HCT116 (cell line): ENCODE measurements around the gene FRMD4A. TPM values are rescaled to one million over a fixed set of nuclear protein-coding genes. Genes with fewer than 3 reads are reported as not detected.

Experiments used
- ATAC-seq: fragments of 200-7000 bp; cut with Tn5 transposase; 2 replicates; pipeline ENCODE4 v1.9.1; 2020; ENCODE audit warnings: mild to moderate bottlenecking, moderate library complexity
- BruUV-seq: library from RNA; stranded (reverse); fragments of 400-500 nt; replicated peaks from 2 replicates; lab custom pipeline; 2021; lab: Mats Ljungman, UMichigan
- CTCF ChIA-PET: fragments of 300-600 bp; sonication (Branson Sonifier 250); formaldehyde crosslinking; loops from one replicate; lab custom pipeline; 2021; ENCODE audit warnings: antibody characterized with exemption; lab: Charles Lee
- POLR2A ChIA-PET: fragments of 300-600, 350-600 bp; sonication (Branson Sonifier 250); formaldehyde crosslinking; loops from one replicate; lab custom pipeline; 2021; ENCODE audit warnings: antibody characterized with exemption; lab: Charles Lee
- RAD21 ChIA-PET, 2 experiments: fragments of 300-600 bp; sonication (Branson Sonifier 250); formaldehyde crosslinking; loops; one replicate each; lab custom pipeline; 2023; ENCODE audit warnings: low total read pairs in 2 of 2; ENCODE audit not compliant: uncharacterized antibody in 2 of 2, unreplicated experiment in 2 of 2, low non-redundant PET in 1 of 2; lab: Charles Lee
- DNase-seq: peaks from one replicate; pipeline ENCODE4 v3.0.0-alpha.2; 2010; ENCODE audit warnings: low read depth, low spot score
- H2AFZ ChIP-seq: fragments of 200-600 bp; shearing (Covaris generic), sonication (generic); 2 replicates; pipeline ENCODE4 v1.6.1; 2017; ENCODE audit warnings: low read depth, mixed run types, mixed read lengths, antibody characterized with exemption, low read length; ENCODE audit not compliant: poor library complexity, severe bottlenecking
- H3K27ac ChIP-seq: 2 replicates; pipeline ENCODE4 v1.5.1; 2012; ENCODE audit warnings: low read depth, low read length
- H3K27me3 ChIP-seq: fragments of 200-600 bp; sonication (generic); 2 replicates; pipeline ENCODE4 v1.6.1; 2016; ENCODE audit warnings: mixed run types, low read length, mixed read lengths; ENCODE audit not compliant: insufficient read depth
- H3K36me3 ChIP-seq, 2 experiments: fragments of 200-500 bp in 1 of 2; fragments of 200-600 bp in 1 of 2; sonication (Bioruptor generic) in 1 of 2; sonication (generic) in 1 of 2; 2 replicates each; pipeline versions ENCODE4 v1.5.1 to v1.6.1; 2014 to 2016; ENCODE audit warnings: low read length in 2 of 2, inconsistent platforms in 1 of 2, mixed read lengths in 1 of 2, mixed run types in 1 of 2; ENCODE audit not compliant: insufficient read depth in 2 of 2, control insufficient read depth in 1 of 2
- H3K4me1 ChIP-seq, 2 experiments: fragments of 200-600 bp in 1 of 2; sonication (generic) in 1 of 2; 2 replicates each; pipeline versions ENCODE4 v1.5.1 to v1.6.1; 2012 to 2017; ENCODE audit warnings: low read length in 2 of 2, inconsistent platforms in 1 of 2, mild to moderate bottlenecking in 1 of 2, mixed read lengths in 1 of 2, mixed run types in 1 of 2, moderate library complexity in 1 of 2; ENCODE audit not compliant: insufficient read depth in 2 of 2, control insufficient read depth in 1 of 2
- H3K4me2 ChIP-seq: fragments of 200-600 bp; sonication (generic); 2 replicates; pipeline ENCODE4 v1.6.1; 2017; ENCODE audit warnings: mixed run types, low read length, mixed read lengths
- H3K4me3 ChIP-seq, 2 experiments: fragments of 200-600 bp in 1 of 2; sonication (generic) in 1 of 2; replicated peaks in 1 of 2; 2 replicates each; pipeline ENCODE4 v1.5.1; 2011 to 2016; ENCODE audit warnings: low read length in 2 of 2, control low read depth in 1 of 2, low read depth in 1 of 2, mild to moderate bottlenecking in 1 of 2, mixed read lengths in 1 of 2, mixed run types in 1 of 2
- H3K79me2 ChIP-seq: fragments of 200-600 bp; sonication (generic); 2 replicates; pipeline ENCODE4 v1.6.1; 2017; ENCODE audit warnings: mild to moderate bottlenecking, mixed run types, low read length, moderate library complexity, mixed read lengths; ENCODE audit not compliant: insufficient read depth
- H3K9ac ChIP-seq: fragments of 200-600 bp; sonication (generic); 2 replicates; pipeline ENCODE4 v1.6.1; 2016; ENCODE audit warnings: low read length, mixed read lengths
- H3K9me2 ChIP-seq: fragments of 200-600 bp; sonication (generic), shearing (Covaris generic); 2 replicates; pipeline ENCODE4 v1.6.1; 2017; ENCODE audit warnings: mixed run types, mild to moderate bottlenecking, moderate library complexity; ENCODE audit not compliant: insufficient read depth
- H3K9me3 ChIP-seq, 2 experiments: fragments of 200-500 bp in 1 of 2; fragments of 200-600 bp in 1 of 2; sonication (Bioruptor generic) in 1 of 2; sonication (generic) in 1 of 2; 2 replicates each; pipeline ENCODE4 v1.6.1; 2014 to 2017; ENCODE audit warnings: low read length in 2 of 2, mixed read lengths in 2 of 2, inconsistent platforms in 1 of 2, low read depth in 1 of 2, mild to moderate bottlenecking in 1 of 2, mixed run types in 1 of 2, moderate library complexity in 1 of 2; ENCODE audit not compliant: control insufficient read depth in 1 of 2, insufficient read depth in 1 of 2
- H4K20me1 ChIP-seq: fragments of 200-600 bp; sonication (generic), shearing (Covaris generic); 2 replicates; pipeline ENCODE4 v1.6.1; 2017; ENCODE audit warnings: mixed run types, mild to moderate bottlenecking, moderate library complexity; ENCODE audit not compliant: insufficient read depth
- CBX3 ChIP-seq: IDR thresholded peaks from 2 replicates; pipeline ENCODE4 v1.6.1; 2012; ENCODE audit warnings: low read depth
- CEBPB ChIP-seq: IDR thresholded peaks from 2 replicates; pipeline ENCODE4 v1.6.1; 2012; ENCODE audit warnings: low read depth
- EGR1 ChIP-seq: IDR thresholded peaks from 2 replicates; pipeline ENCODE4 v1.6.1; 2012; ENCODE audit warnings: low read depth
- ELF1 ChIP-seq: IDR thresholded peaks from 2 replicates; pipeline ENCODE4 v1.6.1; 2012; ENCODE audit warnings: low read depth, borderline replicate concordance
- EZH2 ChIP-seq: fragments of 200-600 bp; sonication (generic); IDR thresholded peaks from 2 replicates; pipeline ENCODE4 v1.6.1; 2017; ENCODE audit warnings: antibody characterized with exemption, mixed run types
- FOSL1 ChIP-seq: IDR thresholded peaks from 2 replicates; pipeline ENCODE4 v1.6.1; 2012; ENCODE audit warnings: low read depth
- JUND ChIP-seq: IDR thresholded peaks from 2 replicates; pipeline ENCODE4 v1.6.1; 2012
- POLR2A ChIP-seq: IDR thresholded peaks from 2 replicates; pipeline ENCODE4 v1.7.0; 2011; ENCODE audit warnings: borderline replicate concordance; ENCODE audit not compliant: insufficient read depth, insufficient read length; ENCODE audit errors: extremely low read depth
- RAD21 ChIP-seq: IDR thresholded peaks from 2 replicates; pipeline ENCODE4 v1.6.1; 2012; ENCODE audit warnings: low read depth, mild to moderate bottlenecking
- SIN3A ChIP-seq: IDR thresholded peaks from 2 replicates; pipeline ENCODE4 v1.6.1; 2012; ENCODE audit warnings: low read depth
- SP1 ChIP-seq: IDR thresholded peaks from 2 replicates; pipeline ENCODE4 v1.6.1; 2012; ENCODE audit warnings: low read depth
- TCF7L2 ChIP-seq: IDR thresholded peaks from 2 replicates; pipeline ENCODE4 v1.7.0; 2011; ENCODE audit warnings: borderline replicate concordance, inconsistent platforms; ENCODE audit not compliant: insufficient read depth, insufficient read length; ENCODE audit errors: extremely low read depth
- YY1 ChIP-seq: IDR thresholded peaks from 2 replicates; pipeline ENCODE4 v1.6.1; 2011; ENCODE audit warnings: low read length, low read depth, moderate library complexity, mild to moderate bottlenecking; ENCODE audit not compliant: insufficient replicate concordance; ENCODE audit errors: extremely low read depth
- ZFX ChIP-seq: fragments of 450-650 bp; IDR thresholded peaks from 2 replicates; pipeline ENCODE4 v1.6.1; 2017
- intact Hi-C: fragments of 100-400 bp; cut with micrococcal nuclease; formaldehyde crosslinking; loops from 2 replicates; pipeline ENCODE4 v1.10.0; 2022
- total RNA-seq: library from RNA; stranded (reverse); gene quantifications from one replicate; pipeline ENCODE4 v1.2.1, GENCODE V29; 2021; ENCODE audit not compliant: unreplicated experiment
- TF ChIP-seq, protein P1 (sequence below): IDR thresholded peaks from 2 replicates; pipeline ENCODE4 v1.6.1; 2012
- TF ChIP-seq, protein P2 (sequence below): IDR thresholded peaks from 2 replicates; pipeline ENCODE4 v1.6.1; 2012

FRMD4A gene
- total RNA-seq, 1 experiment from 2014 or later = 0.20 TPM

GRCh38 chr10:13770760-13771493, 559.8 kb downstream of the FRMD4A start:
- intact Hi-C loops = no loop called here
- no peaks in the 10 kb centered on the region for H3K9me3 ChIP-seq
- no peak overlapping the region for H3K9ac ChIP-seq
- CTCF ChIA-PET = no interaction called here
- H3K4me1 ChIP-seq = no peaks in the 10 kb centered on the region
- no peaks in the 10 kb centered on the region for H3K9me2 ChIP-seq
- ATAC-seq = no peak
- H4K20me1 ChIP-seq = no peaks in the 10 kb centered on the region
- no TSS peak for BruUV-seq
- no peak for DNase-seq
- no peak overlapping the region for H3K27ac ChIP-seq
- H3K27me3 ChIP-seq = peaks cover 10% of the 10 kb centered on the region
- TF ChIP-seq EZH2 (no peak), ELF1 (no peak), ZFX (no peak), SP1 (no peak), EGR1 (no peak), FOSL1 (no peak), CBX3 (no peak), SIN3A (no peak), JUND (no peak), CEBPB (no peak), RAD21 (no peak)
- TF ChIP-seq, protein P1, sequence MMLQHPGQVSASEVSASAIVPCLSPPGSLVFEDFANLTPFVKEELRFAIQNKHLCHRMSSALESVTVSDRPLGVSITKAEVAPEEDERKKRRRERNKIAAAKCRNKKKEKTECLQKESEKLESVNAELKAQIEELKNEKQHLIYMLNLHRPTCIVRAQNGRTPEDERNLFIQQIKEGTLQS = no peak
- TF ChIP-seq, protein P2, sequence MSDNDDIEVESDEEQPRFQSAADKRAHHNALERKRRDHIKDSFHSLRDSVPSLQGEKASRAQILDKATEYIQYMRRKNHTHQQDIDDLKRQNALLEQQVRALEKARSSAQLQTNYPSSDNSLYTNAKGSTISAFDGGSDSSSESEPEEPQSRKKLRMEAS = no peak
- RAD21 ChIA-PET = no interaction called here
- no peak overlapping the region for H3K4me3 ChIP-seq
- POLR2A ChIA-PET = no interaction called here
- no peaks in the 10 kb centered on the region for H3K36me3 ChIP-seq
- H2AFZ ChIP-seq = no peak overlapping the region
- no peaks in the 10 kb centered on the region for H3K79me2 ChIP-seq
- no peak overlapping the region for H3K4me2 ChIP-seq

GRCh38 chr10:13769946-13770345, 560.8 kb downstream of the FRMD4A start:
- ATAC-seq (no peak), DNase-seq (no peak)
- BruUV-seq = no TSS peak
- ChIA-PET CTCF (no interaction called here), POLR2A (no interaction called here), RAD21 (no interaction called here)
- no peaks in the 10 kb centered on the region for H3K9me3 ChIP-seq
- no peaks in the 10 kb centered on the region for H3K9me2 ChIP-seq
- no peak for TF ChIP-seq TCF7L2
- TF ChIP-seq EGR1 = no peak
- TF ChIP-seq EZH2 = no peak
- no peak for TF ChIP-seq YY1
- no peak for TF ChIP-seq POLR2A
- no peak for TF ChIP-seq RAD21
- no peak for TF ChIP-seq ZFX
- H3K36me3 ChIP-seq = no peaks in the 10 kb centered on the region
- no peak overlapping the region for H2AFZ ChIP-seq
- no peaks in the 10 kb centered on the region for H4K20me1 ChIP-seq
- H3K4me3 ChIP-seq = no peak overlapping the region
- no peak overlapping the region for H3K4me2 ChIP-seq
- H3K9ac ChIP-seq = no peak overlapping the region
- peaks cover 2% of the 10 kb centered on the region for H3K27me3 ChIP-seq
- intact Hi-C loops = no loop called here
- no peaks in the 10 kb centered on the region for H3K4me1 ChIP-seq
- no peak overlapping the region for H3K27ac ChIP-seq
- H3K79me2 ChIP-seq = no peaks in the 10 kb centered on the region
